Subcutaneous adipose tissue (tissue), 4 donors: Measurements from ENCODE around the gene SLC26A11. TPM values are rescaled to one million over a fixed set of nuclear protein-coding genes. Genes with fewer than 3 reads are reported as not detected.

Source experiments
- CTCF ChIP-seq: fragments of 450-650 bp; IDR thresholded peaks from one replicate; pipeline ENCODE4 v1.5.1; 2016; ENCODE audit warnings: low read depth, mild to moderate bottlenecking, control low read depth, antibody characterized with exemption, moderate library complexity
- total RNA-seq, 4 donors: library from RNA; depleted of rRNA; stranded (reverse); fragments of >200 nt; gene quantifications; one replicate each; pipeline ENCODE4 v1.1.0, GENCODE V29; 2016

SLC26A11 gene
- total RNA-seq, 4 donors from 2014 or later: 4.7 to 31.4 (median 13.0) TPM

- no peak for TF ChIP-seq CTCF
These were observed 27.3 kb downstream of the SLC26A11 start for GRCh38 chr17:80247561-80247960.

- no peak for TF ChIP-seq CTCF
These were observed 28.0 kb downstream of the SLC26A11 start for GRCh38 chr17:80248001-80248893.

GRCh38 chr17:80248894-80249710 is 28.9 kb downstream of the SLC26A11 start:
- TF ChIP-seq CTCF: no peak

GRCh38 chr17:80251966-80252365 is 31.7 kb downstream of the SLC26A11 start:
- no peak for TF ChIP-seq CTCF

DNA sequence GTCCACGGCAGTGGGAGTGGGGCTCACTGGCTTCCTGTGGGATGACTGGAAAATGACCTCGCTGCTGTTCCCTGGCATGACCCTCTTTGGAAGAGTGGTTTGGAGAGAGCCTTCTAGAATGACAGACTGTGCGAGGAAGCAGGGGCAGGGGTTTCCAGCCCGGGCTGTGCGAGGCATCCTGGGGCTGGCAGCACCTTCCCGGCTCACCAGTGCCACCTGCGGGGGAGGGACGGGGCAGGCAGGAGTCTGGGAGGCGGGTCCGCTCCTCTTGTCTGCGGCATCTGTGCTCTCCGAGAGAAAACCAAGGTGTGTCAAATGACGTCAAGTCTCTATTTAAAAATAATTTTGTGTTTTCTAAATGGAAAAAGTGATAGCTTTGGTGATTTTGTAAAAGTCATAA is 32.6 kb downstream of the SLC26A11 start:
- no peak for TF ChIP-seq CTCF

- no peak for TF ChIP-seq CTCF
These were observed 33.6 kb downstream of the SLC26A11 start for GRCh38 chr17:80253631-80254395.
